ENCODE data around the gene DAZAP1.

GRCh38 chr19:1360818-1361461, 46.4 kb upstream of the DAZAP1 start:
- TF ChIP-seq GABPB1 (CRISPR knock-in tag; IDR thresholded peaks at IDR 0.05) (no peak), ZNF232 (CRISPR knock-in tag; IDR thresholded peaks at IDR 0.05) (no peak)
